ENCODE results near the gene SPACA4.

Gene SPACA4

DNA sequence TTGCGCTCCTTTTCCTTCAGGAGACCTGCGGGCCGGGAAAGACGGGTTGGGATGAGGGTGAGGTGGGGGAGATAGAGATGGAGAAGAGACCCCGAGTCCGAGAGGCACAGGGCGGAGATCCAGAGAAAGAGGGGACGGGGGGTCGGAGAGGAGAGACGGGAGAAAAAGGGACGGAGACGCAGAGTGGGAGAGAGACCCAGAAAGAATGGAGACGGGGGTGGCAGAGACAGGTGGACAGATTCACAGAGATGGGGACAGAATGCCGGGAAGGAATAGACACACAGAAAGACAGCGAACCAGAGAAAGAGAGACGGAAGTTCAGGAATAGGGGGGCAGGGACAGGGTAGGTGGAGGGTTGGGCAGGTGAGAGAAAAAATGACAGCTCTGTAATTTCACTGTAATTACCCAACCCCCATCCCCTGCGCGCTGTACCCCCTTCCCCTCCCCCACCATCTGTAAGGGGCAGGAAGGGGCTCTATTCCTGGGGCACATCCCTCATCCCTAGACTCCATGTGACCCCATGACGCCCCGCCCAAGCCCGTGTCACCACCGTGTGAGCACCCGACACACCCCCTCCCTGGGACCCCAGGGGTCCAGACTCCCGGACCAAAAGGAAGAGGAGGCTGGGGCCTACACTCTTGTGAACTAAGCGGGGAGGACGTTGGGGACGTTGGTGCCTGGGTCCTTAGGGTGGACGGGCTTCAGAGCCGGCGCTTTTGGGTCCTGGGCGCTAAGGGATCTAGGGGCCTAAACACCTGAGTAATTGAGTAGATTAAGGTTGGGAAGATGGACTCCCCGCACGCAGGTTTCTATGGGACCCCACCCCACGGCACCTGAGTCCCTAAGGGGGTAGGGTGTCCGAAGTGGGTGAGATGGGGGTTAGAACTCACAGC lies 29.7 kb downstream of the SPACA4 start:
- FAIRE-seq, result no peak

DNA sequence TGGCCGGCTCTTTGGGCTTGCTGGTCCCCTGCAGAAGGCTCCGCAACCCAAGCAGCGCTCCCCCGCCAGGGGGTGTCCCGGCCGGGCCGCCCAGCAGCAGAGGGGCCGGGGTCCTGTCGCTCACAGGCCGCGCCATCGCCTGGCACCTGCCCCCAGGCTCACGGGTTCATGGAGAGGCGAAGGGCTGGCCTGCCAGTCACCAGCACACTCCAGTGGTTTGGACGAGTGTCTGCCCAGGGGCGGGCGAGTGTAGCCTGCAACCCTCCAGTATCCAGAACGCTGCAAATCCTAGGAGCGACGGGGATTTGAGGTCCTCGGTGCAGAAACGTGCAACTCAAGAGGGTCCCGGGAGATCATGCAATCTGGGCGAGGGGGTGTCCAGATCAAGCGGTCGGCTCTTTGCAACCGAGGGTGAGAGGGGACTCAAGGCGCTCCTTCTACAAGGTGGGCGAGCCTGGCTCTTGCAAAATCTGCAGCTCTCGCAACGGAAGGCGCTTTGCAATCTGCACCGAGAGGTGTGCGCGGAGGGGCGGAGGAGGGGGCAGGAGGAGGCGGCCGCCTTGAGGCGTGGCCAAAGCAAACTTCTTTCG lies 30.4 kb downstream of the SPACA4 start, which contains the start of gene DBP:
Gene DBP, minus strand, starts transcription at position 521 of the 590 bp plus-strand sequence. Its CDS starts 385 bp downstream, at position 136.
- no peak for FAIRE-seq

DNA sequence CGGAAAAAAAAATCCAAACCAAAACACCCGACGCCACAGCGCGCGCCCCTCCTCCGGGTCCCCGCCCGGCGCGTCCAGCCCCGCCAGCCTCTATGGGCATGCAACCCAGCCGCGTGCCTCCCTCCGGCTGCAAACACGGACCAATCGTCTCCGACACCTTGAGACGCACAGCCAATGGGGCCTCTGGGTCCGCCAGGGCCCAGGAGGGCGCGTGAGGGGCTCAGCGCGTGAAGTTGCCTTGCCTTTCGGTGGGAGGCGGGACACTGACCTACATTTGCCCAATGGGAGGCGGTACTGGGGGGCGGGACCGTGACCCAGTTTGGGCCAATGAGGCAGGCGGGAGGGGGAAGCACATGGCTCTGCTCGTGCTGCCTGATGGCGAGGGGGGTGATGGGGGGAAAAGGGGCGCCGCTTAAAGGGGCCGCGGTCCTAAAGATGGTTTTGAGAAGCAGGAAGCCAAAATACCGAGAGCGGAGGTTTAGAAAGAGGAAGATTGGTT lies 31.0 kb downstream of the SPACA4 start:
- FAIRE-seq, result peak; percentile 97

DNA sequence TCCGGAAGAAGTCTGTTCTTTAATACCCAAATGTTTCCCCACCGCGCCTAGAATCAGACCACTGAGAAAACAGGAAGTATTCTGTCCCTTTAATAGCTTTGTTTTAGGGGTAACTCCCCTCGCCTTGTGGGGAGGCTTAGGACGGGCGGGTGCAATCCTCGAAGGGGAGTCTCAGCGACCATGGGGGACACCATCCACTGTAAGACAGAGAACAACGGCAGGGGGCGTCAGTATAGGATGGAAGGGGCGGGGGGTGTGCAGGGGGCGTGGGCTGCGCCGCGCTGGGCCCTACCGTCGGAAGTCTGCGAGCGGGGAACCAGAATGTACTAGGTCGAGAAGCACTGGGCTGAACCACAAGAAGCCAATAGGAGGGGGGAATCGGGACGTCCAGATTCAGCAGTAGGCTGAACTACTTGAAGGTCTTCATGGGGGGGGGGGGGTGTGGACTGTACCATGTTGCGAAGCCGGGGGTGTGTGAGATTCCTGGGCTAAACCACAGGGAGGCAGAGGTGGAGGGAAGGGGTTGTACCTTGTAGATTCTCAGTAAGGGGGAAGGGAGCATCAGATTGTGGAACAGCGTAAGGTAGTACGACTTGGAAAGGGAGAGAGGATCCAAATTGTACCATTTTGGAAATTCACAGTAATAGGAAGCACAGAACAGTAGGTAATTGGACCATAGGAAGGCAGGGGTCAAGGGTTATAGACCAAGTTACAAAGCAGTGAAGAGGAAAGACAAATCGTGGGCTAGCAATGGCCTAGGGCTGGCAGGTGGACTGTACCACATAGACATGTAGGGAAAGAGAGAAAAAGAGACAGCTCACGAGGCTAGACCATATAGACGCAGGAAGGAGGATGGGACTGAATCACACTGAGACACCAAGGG lies 31.6 kb downstream of the SPACA4 start:
- FAIRE-seq, result peak; percentile 65

DNA sequence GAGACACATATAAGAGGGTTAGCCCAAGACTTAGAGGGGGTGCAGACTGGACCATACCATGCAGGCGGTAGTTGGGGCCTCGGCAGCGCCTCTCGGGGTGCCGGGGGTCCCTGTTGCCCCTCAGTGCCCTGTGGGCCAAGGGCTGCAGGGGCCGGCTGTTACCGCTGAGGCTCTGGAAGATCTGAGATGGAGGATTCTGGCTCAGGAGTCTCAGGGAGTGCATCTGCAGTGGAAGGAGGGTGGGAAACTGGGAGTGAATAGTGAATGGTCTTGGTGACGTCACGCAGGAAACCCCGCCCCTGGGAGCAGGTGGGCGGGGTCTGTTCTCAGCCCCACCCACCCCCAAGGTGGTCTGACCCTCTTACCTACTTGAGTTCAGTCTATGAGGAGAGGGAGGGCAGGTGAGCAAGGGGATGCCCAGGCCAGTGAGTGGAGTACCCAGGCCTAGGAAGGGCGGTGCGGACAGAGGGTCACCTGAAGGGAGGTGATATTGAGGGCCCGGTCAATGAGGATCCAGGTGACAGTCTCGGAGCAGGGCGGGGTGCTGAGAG lies 32.4 kb downstream of the SPACA4 start:
- FAIRE-seq, result no peak

DNA sequence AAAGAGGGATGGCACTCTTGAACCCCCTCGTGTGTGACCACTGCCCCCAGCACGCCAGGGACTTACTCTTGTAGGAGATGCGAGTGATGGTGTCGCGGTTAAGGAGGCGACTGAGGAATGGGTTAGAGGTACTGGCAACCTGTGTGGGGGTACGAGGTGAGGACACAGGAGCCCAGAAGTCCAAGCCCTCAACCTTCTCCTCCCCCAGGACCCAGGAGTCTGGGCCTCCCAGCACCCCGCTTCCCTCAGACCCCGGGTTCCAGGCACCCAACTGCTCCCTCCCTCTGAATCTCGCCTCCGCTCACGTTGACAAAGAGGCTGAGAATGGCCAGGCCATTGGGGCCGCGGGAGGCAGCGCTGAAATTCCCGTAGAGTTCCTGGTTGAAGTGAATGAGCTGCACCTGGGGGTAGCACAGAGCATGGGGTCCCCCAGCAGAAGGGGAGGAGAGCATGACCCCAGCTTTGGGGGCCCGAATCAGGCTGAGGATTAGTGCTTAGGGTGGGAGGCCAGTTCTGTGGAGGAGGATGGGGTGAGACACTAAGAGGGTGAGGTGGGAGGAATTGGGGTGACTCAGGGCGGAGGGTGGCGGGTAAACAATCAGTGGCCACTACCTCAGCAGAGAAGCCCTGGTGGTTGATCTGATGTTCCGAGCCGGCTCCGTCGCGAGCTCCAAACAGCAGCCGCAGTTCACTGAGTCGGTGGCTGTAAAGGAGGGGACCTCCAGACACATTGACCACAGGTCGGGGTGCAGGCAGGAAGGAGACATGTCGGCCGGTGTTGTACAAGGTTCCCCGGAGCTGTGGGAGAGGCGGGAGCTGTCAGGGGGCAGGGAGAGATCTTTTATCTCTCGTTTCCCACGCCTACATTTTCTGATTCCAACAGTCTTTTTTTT lies 33.2 kb downstream of the SPACA4 start:
- no peak for FAIRE-seq

DNA sequence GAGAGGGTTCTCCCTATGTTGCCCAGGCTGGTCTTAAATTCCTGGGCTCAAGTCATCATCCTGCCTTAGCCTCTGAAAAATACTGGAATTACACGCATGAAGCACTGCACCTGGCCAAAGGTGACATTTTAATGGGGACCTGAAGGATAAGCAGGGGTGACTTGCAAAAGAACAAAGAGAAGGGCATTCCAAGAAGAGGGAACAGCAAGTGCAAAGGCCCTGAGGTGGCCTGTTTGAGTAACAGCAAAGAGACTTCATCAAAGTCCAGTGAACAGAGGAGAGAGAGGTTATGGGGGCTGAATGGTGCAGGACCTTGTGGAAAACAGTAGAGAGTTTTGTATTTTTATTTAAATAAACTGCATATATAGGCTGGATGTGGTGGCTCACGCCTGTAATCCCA lies 35.3 kb downstream of the SPACA4 start:
- FAIRE-seq, result no peak

DNA sequence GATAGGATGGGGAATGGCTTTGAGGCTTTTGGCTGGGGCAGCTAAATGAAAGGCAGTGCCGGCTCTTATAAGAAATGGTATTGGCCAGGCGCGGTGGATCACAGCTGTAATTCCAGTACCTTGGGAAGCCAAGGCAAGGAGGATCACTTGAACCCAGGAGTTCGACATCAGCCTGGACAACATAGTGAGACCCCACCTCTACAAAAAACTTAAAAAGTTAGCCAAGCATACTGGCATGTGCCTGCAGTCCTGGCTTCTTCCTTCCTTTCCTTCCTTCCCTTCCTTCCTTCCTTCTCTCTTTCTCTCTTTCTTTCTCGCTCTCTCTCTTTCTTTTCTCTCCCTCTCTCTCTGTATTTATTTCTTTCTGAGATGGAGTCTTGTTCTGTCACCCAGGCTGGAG lies 36.3 kb downstream of the SPACA4 start:
- FAIRE-seq, result no peak

DNA sequence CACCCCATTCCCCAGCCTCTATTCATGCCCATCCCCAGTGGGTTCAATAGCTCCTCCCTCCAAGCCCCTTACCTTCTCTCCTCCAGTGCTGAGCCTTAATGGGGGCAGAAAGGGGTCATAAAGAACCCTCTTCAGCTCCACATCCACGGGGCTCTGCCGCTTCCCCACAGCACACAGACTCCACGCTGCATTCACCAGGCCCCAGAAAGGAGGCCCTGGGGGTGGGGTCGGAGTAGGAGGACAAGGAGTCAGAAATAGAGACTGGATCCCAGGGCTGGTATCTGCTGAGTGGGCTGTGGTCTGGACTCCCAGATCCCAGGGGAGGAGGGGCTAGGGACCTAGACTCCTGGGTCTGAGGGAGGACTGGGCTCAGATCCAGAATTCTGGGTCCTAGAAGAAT lies 37.8 kb downstream of the SPACA4 start:
- no peak for FAIRE-seq

DNA sequence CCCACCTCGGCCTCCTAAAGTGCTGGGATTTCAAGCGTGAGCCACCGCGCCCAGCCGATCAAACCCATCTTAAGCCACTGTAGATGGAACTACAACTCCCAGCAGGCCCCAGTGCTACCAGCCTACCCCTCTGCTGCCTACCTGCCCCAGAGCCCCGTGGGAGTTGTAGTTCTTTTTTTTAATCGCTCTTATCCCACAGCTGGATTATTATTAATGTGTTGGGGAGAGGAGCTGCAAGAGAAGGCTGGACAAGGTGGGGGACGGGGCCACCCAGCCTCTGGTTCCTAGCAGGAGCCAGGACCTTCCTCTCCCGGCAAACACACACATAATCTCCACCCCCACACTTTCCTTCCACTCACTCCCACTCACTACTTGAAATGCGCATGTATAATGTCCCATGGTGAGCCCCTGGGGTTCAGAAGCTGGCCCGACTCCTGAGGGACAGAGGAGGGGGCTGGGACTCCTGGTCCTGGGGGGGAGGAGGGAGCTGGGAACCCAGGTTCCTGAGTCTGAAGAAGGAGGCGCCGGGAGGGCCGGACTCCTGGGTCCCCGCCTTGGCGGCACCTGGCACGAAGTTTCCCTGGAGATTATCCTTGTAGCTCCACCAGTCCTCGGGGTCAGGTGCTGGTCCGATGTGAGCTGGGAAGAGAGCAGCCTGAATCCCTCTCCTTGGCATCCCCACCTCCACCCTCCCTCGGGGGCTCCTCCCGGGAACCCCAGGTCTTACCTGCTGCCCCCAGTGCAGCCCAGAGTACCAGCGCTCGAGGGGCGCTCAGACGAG lies 38.5 kb downstream of the SPACA4 start:
- FAIRE-seq, result peak; percentile 82

DNA sequence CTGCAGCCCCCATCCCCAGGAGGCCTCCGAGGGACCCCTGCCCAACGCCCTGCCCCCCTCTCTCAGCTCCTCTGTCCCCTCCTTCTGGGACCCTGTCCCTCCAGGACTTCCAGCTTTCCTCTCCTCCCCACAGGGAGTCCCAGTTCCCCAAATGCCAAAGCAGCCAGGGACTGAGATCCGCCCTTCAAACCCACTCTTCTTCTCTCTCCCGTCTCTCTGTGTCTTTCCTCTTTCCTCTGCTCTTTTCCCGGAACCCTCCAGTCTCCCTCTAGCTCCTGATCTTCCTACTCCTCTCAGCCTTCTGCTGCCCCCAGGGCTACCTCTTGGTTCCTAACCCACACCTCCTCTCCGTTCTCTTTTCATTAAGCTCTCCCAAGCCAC lies 39.1 kb downstream of the SPACA4 start:
- no peak for FAIRE-seq

DNA sequence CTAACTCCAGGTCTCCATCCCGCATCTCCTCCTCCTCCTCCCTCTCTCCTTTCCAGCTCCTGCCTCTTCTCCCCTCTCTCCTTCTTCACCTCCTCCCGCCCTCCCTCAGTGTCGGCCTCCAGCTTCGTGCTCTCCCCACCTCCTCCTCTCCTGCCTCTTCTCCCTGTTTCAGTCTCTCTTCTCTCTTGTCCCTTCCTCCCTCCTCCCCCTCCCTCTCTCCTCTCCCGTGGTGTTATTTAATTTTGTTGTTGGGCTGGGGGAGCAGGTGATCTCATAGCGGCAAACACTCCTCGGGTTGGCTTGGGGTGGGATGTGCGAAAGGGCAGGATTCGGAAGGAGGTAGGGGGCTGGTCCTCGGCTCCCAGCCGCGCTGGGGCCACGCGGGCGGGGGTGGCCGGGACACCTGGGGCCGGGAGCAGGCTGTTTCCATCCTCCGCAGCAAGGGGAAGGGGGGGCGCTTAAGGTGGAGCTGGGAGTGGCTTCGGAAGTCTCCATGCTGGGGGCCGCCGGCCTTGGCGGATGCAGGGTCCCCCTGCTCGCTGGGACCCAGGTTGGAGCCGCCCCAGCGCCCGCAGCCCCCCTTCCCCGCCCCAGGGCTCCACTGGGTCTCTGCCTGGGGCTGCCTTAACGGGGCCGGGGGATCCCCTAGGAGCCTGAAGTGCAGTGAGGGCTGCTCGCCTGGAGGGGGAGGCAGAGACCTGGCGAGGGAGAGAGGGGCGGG lies 39.6 kb downstream of the SPACA4 start, which contains the start of gene CA11:
Gene CA11, minus strand, starts transcription at position 187 of the 721 bp plus-strand sequence. CDS start 555 bp downstream, outside the sequence.
- peak; percentile 44 for FAIRE-seq

DNA sequence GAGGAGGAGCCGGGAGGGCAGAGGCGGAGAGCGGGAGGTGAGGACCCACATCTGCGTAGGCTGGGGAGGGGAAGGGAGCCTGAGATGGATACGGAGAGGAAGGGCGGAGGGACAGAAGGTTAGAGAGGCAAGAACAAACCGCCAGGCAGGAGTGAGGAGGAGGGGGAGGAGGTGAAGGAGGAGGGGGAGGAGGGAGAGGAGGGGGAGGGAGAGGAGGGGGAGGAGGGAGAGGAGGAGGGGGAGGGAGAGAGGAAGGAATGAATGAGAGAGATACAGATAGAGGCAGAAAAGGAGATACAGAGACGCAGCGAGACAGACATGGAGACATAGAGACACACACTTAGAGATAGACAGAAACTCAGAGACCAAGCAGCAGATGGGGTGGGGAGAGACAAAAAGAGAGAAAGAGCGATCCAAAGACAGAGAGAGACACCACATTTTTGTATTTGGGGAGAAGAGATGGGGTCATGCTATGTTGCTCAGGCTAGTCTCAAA lies 40.2 kb downstream of the SPACA4 start:
- no peak for FAIRE-seq

DNA sequence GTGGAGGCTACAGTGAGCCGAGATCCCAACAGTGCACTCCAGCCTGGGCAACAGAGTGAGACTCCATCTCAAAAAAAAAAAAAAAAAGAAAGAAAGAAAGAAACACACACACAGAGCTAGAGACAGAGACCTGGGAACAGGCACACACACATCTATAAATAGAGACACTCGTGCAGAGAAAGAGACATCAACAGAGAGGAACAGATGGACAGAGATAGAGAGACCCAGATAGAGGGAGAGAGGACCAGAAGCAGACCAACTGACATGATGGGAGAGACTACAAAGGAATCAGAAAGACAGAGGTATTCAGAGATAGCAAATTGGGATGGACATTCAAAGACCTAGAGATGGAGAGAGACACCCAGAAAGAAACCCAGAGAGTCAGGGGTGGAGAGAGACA lies 41.6 kb downstream of the SPACA4 start:
- FAIRE-seq, result no peak

DNA sequence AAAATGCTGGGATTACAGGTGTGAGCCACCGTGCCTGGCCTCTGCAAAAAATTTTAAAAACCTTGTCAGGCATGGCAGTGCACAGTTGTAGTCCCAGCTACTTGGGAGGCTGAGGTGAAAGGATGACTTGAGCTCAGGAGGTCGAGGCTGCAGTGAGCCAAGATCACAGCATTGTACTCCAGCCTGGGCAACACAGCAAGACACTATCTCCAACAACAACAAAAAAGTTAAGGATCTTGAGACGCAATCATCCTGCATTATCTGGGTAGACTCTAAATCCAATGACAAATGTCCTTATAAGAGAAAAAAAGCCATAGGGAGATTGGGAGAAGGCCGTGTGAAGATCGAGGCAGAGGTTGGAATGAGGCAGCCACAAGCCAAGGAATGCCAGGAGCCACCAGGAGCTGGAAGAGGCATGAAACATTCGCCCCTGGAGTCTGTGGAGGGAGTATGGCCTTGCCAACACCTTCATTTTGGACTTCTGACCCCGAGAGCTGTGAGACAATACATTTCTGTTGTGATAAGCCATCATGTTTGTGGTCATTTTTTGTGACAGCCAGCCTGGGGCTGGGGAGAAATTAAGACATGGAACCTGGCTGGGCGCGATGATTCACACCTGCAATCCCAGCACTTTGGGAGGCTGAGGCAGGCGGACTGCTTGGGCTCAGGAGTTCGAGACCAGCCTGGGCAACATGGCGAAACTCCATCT lies 44.6 kb downstream of the SPACA4 start:
- no peak for FAIRE-seq

DNA sequence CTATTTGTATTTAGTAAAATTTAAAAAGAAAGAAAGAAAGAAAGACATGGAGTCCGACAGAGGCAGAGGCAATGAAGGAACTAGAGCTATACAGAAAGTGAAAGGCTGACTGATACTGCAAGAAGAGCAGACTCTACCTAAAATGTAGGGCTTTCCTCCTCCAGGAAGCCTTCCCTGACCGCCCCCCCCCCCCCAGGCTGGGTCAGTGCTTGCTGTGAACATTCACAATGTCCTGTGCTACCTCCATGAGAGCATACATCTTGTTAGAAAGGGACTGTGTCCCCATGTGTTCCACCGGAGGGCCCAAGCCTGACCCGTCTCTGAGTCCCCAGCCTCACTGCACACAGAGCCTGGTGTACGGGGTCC lies 45.1 kb downstream of the SPACA4 start:
- no peak for FAIRE-seq

DNA sequence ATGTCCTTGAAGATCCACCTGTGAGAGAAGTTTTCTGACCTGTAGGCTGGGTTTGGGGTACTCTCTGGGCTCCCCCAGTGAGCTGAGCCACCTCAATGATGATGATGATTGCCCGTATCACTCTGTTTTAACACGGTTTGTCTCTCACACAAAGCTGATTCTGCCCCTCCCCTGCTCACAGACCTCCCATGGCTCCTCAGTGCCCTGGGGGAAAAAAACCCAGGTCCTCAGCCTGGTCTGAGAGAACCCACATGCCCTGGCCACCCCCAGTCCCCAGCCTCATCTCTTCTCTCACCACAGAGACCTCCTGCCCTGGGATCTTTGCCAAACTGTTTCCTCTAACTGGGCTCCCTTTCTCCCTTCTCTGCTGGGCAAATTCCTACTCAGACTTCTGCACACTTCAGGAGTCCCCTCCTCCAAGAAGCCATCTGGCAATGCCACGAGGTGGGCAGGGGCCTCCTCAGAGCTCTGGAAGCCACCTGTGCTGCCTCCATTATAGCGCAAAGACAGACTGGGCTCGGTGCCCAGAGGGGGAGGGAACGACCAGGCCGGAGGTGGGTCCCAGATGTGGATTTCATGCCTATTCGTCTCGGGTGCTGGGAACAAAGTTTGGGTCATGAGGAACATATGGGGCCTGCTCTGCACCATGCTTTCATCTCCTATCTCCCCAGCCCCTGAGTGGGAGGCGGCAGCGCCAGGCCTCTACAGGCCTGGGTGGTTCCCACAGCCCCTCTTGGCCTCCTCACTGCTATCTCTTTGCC lies 47.9 kb downstream of the SPACA4 start:
- no peak for FAIRE-seq

DNA sequence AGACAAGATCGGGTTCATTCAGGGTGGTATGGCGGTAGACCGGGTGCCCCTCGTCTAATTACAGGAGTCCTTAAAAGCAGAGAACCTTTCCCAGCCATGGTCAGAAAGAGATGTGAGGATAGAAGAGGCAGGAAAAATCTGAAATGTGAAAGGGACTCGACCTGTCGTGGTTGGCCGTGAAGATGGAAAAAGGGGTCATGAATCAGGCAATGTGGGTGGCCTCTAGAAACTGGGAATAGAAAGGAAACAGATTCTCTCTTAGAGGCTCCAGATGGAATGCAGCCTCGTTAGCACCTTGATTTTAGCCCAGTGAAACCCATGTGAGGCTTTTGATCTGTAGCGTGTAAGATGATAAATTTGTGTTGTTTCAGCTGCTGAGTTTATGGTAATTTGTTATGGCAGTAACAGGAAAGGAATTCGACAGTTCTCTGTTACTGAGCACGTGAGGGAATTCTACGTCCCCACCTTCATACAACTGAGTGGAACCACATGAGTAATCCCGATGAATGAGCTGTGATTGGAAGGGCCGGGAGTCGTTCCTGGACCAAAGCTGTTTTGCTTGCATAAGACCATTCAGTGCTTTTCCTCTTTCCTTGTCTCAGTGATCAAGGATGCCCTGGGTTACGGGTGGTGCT lies 50.4 kb downstream of the SPACA4 start:
- peak; percentile 96 for FAIRE-seq

Measured in G401.6 (cell line).